Measurements from ENCODE around the gene RFLNA.

Gene RFLNA

GRCh38 chr12:124294780-124295341, at the start of gene RFLNA:
RFLNA (plus strand) TSS chr12:124295093; CDS start chr12:124295430, 337 bp downstream.
- no peak within 1 kb of the TSS for H3K4me3 ChIP-seq (ENCODE audit: low read length)

GRCh38 chr12:124247331-124247730, 47.6 kb upstream of the RFLNA start:
- Histone ChIP-seq H3K4me3 (ENCODE audit: low read length) (0 out of 2 replicates have a peak overlapping the region, but pooled peaks have one; percentile 4), H3K9ac (ENCODE audit: low read length) (no peak overlapping the region), H2AFZ (ENCODE audit: low read depth, low read length) (no peak overlapping the region), H3K27ac (ENCODE audit: low read length) (no peak overlapping the region), H3K4me1 (ENCODE audit: low read length) (peaks cover 52% of the 10 kb centered on the region), H3K4me2 (ENCODE audit: low read length) (peak overlapping the region; percentile 55), H3K27me3 (ENCODE audit: low read depth, low read length) (peaks cover 73% of the 10 kb centered on the region), H3K79me2 (ENCODE audit: low read length) (no peaks in the 10 kb centered on the region), H4K20me1 (ENCODE audit: insufficient read depth, low read length) (peaks cover 15% of the 10 kb centered on the region; the same call in 1 of the 2 replicates), H3K36me3 (replicated peaks; ENCODE audit: low read depth, low read length) (no peaks in the 10 kb centered on the region), H3K9me3 (ENCODE audit: insufficient read depth, low read length) (no peaks in the 10 kb centered on the region)
- TF ChIP-seq CTCF (IDR thresholded peaks at IDR 0.05; ENCODE audit: low read depth, low read length): no peak
- TF ChIP-seq EZH2phosphoT487 (IDR thresholded peaks at IDR 0.05; ENCODE audit: low read depth): no peak

More at GRCh38 chr12:124294780-124295341, at the start of gene RFLNA:
- H3K79me2 ChIP-seq (ENCODE audit: low read length): no peaks in the 10 kb centered on the region
- H3K27ac ChIP-seq (ENCODE audit: low read length): no peak within 1 kb of the TSS
- no peaks in the 10 kb centered on the region for H3K4me1 ChIP-seq (ENCODE audit: low read length)
- no peaks in the 10 kb centered on the region for H3K36me3 ChIP-seq (replicated peaks; ENCODE audit: low read depth, low read length)
- no peaks in the 10 kb centered on the region for H3K27me3 ChIP-seq (ENCODE audit: low read depth, low read length)
- H4K20me1 ChIP-seq (ENCODE audit: insufficient read depth, low read length): peaks cover 3% of the 10 kb centered on the region; the same call in 1 of the 2 replicates
- TF ChIP-seq EZH2phosphoT487 (IDR thresholded peaks at IDR 0.05; ENCODE audit: low read depth) (no peak), CTCF (IDR thresholded peaks at IDR 0.05; ENCODE audit: low read depth, low read length) (no peak)
- no peaks in the 10 kb centered on the region for H3K9me3 ChIP-seq (ENCODE audit: insufficient read depth, low read length)
- no peak within 1 kb of the TSS for H2AFZ ChIP-seq (ENCODE audit: low read depth, low read length)
- no peak within 1 kb of the TSS for H3K9ac ChIP-seq (ENCODE audit: low read length)
- H3K4me2 ChIP-seq (ENCODE audit: low read length): no peak within 1 kb of the TSS

GRCh38 chr12:124248941-124249825, 45.7 kb upstream of the RFLNA start:
- Histone ChIP-seq H3K4me1 (ENCODE audit: low read length) (peaks cover 52% of the 10 kb centered on the region), H3K4me3 (ENCODE audit: low read length) (peak overlapping the region; percentile 47; the same call in 1 of the 2 replicates), H3K27me3 (ENCODE audit: low read depth, low read length) (peaks cover 74% of the 10 kb centered on the region), H3K9ac (ENCODE audit: low read length) (no peak overlapping the region), H2AFZ (ENCODE audit: low read depth, low read length) (no peak overlapping the region), H3K27ac (ENCODE audit: low read length) (no peak overlapping the region), H3K9me3 (ENCODE audit: insufficient read depth, low read length) (no peaks in the 10 kb centered on the region), H3K4me2 (ENCODE audit: low read length) (peak overlapping the region; percentile 60), H3K36me3 (replicated peaks; ENCODE audit: low read depth, low read length) (no peaks in the 10 kb centered on the region), H3K79me2 (ENCODE audit: low read length) (no peaks in the 10 kb centered on the region), H4K20me1 (ENCODE audit: insufficient read depth, low read length) (peaks cover 19% of the 10 kb centered on the region; the same call in 1 of the 2 replicates)
- no peak for TF ChIP-seq CTCF (IDR thresholded peaks at IDR 0.05; ENCODE audit: low read depth, low read length)
- TF ChIP-seq EZH2phosphoT487 (IDR thresholded peaks at IDR 0.05; ENCODE audit: low read depth): no peak

GRCh38 chr12:124251186-124251585, 43.7 kb upstream of the RFLNA start:
- no peaks in the 10 kb centered on the region for H3K79me2 ChIP-seq (ENCODE audit: low read length)
- no peaks in the 10 kb centered on the region for H3K36me3 ChIP-seq (replicated peaks; ENCODE audit: low read depth, low read length)
- H2AFZ ChIP-seq (ENCODE audit: low read depth, low read length): no peak overlapping the region
- no peaks in the 10 kb centered on the region for H3K9me3 ChIP-seq (ENCODE audit: insufficient read depth, low read length)
- no peak overlapping the region for H3K9ac ChIP-seq (ENCODE audit: low read length)
- H3K4me3 ChIP-seq (ENCODE audit: low read length): no peak overlapping the region
- no peak overlapping the region for H3K27ac ChIP-seq (ENCODE audit: low read length)
- no peak overlapping the region for H3K4me2 ChIP-seq (ENCODE audit: low read length)
- TF ChIP-seq CTCF (IDR thresholded peaks at IDR 0.05; ENCODE audit: low read depth, low read length) (no peak), EZH2phosphoT487 (IDR thresholded peaks at IDR 0.05; ENCODE audit: low read depth) (no peak)
- H3K4me1 ChIP-seq (ENCODE audit: low read length): peaks cover 44% of the 10 kb centered on the region
- peaks cover 19% of the 10 kb centered on the region; the same call in 1 of the 2 replicates for H4K20me1 ChIP-seq (ENCODE audit: insufficient read depth, low read length)
- peaks cover 79% of the 10 kb centered on the region for H3K27me3 ChIP-seq (ENCODE audit: low read depth, low read length)
